ENCODE results near the gene ZSWIM6.
A peak's percentile ranks its signal among the peaks of the same experiment; 100 is the strongest.

Gene ZSWIM6

DNA sequence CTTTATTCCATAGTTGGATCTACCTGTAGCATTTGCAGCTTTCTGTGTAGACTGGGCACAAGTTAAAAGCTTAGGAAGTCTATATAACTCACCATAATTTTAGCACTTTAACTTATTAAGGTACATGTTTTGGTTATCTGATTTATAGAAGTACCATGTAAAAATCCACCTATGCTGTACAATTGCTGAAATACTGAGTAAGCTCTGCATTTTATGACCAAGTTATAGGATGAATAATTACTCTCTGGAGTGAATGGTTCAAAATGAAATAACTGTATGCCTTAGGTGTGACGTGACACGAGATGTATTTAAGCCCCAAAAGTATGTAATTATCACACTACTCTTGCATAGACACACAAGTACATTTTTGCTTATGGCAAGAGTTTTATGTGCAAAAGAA lies 22.1 kb downstream of the ZSWIM6 start:
- H3K27ac ChIP-seq = no peak overlapping the region
- no peak overlapping the region for H3K4me2 ChIP-seq
- no peaks in the 10 kb centered on the region for H3K27me3 ChIP-seq
- no peak overlapping the region for H3K4me3 ChIP-seq
- H4K20me1 ChIP-seq = peaks cover 75% of the 10 kb centered on the region
- H3K9me3 ChIP-seq = peaks cover 16% of the 10 kb centered on the region
- H3K4me1 ChIP-seq = peaks cover 10% of the 10 kb centered on the region; the same call in 1 of the 2 replicates
- H3K9ac ChIP-seq = no peak overlapping the region
- H3K36me3 ChIP-seq = peaks cover 13% of the 10 kb centered on the region
- no peak for TF ChIP-seq Cebpa-rat (IDR thresholded peaks at IDR 0.05)

DNA sequence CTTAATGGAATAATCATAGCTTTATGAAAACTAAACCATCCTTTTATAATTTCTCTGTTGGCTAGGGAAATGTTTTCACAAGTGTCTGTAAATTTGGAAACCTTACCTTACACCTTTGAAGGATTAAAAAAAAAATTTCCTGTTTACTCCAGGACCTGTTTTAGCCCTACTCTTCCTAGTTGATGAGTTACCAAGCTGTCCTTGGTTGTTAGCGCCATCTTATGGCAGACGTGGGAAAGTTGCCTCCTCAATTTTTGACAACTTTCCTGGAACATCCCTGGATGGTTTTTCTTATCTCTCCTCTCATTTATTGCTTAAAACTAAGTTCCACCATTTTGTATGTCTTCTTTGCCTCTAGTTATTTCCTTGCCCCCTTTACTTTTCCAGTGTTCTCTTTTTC lies 25.7 kb downstream of the ZSWIM6 start:
- peaks cover 42% of the 10 kb centered on the region for H3K36me3 ChIP-seq
- H3K27ac ChIP-seq = no peak overlapping the region
- H3K4me2 ChIP-seq = no peak overlapping the region
- H3K9ac ChIP-seq = no peak overlapping the region
- H3K27me3 ChIP-seq = no peaks in the 10 kb centered on the region
- H3K4me1 ChIP-seq = peaks cover 8% of the 10 kb centered on the region; the same call in 1 of the 2 replicates
- H3K4me3 ChIP-seq = no peak overlapping the region
- no peak for TF ChIP-seq Cebpa-rat (IDR thresholded peaks at IDR 0.05)
- H4K20me1 ChIP-seq = peaks cover 73% of the 10 kb centered on the region
- peaks cover 16% of the 10 kb centered on the region for H3K9me3 ChIP-seq

DNA sequence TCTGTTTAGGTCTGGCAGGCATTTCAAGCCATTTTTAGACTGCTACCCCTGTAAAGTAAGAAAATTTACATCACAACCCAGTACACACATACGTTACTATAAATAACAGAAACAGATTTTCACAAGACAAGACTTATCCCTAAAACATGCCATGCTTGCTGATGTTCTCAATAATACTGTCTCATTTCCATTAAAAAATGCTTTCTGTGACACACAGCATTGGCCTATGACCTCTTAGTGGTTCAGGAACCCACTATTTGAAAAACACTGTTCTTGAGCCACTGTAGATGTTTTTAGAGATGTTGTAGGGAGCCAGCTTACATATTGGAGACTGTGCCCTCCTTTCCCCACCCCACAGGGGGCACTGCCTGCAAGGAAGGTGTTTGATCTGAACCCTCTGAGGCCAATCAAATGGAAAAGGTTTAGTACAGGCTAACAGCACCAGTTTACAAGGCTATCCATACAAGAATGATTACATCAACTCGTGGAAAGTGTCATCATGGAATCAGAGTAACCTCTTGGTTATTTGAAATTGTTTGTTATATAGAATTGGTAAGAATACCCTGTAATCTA lies 30.8 kb downstream of the ZSWIM6 start:
- Histone ChIP-seq H3K4me2 (no peak overlapping the region), H3K9ac (no peak overlapping the region), H3K4me3 (no peak overlapping the region), H3K27ac (no peak overlapping the region), H4K20me1 (peaks cover 74% of the 10 kb centered on the region), H3K27me3 (no peaks in the 10 kb centered on the region), H3K9me3 (peaks cover under 1% of the 10 kb centered on the region; the same call in 1 of the 2 replicates), H3K4me1 (peaks cover 25% of the 10 kb centered on the region), H3K36me3 (peaks cover 44% of the 10 kb centered on the region)
- TF ChIP-seq Cebpa-rat (IDR thresholded peaks at IDR 0.05) = no peak

DNA sequence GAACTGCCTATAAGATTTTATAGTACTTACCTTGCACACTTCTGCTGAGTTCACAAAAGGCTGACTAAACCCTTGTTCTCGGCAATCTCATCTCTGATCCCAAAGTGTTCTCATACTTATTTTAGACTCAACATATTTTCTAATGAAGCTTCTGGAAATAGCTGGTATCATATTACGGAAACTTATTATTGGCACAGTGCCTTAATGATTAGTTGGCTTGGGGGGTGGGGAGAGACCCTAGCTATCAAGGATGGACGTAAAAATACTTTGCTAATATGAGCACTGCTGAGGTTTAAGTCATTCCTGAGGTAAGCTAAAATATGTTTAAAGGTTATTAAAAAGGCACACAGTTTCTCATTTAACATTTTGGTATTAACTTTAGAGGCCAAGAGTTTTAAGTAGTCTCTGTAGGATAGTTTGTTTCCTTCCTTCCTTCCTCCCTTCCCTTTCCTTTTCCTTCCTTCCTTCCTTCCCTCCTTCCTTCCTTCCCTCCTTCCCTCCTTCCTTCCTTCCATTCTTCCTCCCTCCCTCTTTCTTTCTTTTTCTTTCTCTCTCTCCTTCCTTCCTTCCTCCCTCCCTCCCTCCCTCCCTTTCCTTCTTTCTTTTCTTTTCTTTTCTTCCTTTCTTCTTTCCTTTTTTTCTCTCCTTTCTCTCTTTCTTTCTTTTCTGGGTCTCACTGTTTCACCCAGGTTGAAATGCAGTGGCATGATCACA lies 31.5 kb downstream of the ZSWIM6 start:
- H3K4me1 ChIP-seq = peaks cover 25% of the 10 kb centered on the region
- H3K36me3 ChIP-seq = peaks cover 44% of the 10 kb centered on the region
- no peak overlapping the region for H3K27ac ChIP-seq
- H3K27me3 ChIP-seq = no peaks in the 10 kb centered on the region
- no peak overlapping the region for H3K9ac ChIP-seq
- peaks cover 68% of the 10 kb centered on the region for H4K20me1 ChIP-seq
- H3K9me3 ChIP-seq = no peaks in the 10 kb centered on the region
- no peak for TF ChIP-seq Cebpa-rat (IDR thresholded peaks at IDR 0.05)
- H3K4me2 ChIP-seq = no peak overlapping the region
- H3K4me3 ChIP-seq = no peak overlapping the region

DNA sequence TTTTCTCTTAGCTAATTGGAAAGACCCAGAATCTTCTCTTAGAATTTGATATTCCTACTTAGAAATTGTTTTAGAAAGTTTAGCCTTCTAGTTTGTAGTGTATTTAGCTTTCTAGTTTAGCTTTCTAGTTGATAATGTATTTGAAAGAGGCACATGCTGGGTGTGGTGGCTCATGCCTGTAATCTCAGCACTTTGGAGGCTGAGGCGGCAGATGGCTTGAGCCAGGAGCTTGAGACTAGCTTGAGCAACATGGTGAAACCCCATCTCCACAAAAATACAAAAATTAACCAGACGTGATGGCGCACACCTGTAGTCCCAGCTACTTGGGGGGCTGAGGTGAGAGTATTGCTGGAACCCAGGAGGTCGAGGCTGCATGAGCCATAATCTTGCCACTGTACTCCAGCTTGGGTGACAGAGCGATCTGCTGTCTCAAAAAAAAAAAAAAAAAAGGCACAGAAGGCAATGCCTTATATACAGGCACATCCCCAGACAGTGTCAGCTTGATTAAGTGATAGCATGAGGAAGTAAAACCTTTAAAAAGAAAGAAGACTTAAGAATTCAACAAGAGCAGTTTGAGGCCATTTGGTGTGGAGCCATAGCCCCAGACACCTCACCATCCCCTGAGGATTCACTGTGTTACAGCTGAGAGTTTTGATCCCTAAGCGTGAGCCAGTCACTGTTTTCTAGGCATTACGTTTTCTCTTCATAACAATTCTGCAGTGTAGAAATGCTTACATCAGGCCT lies 34.6 kb downstream of the ZSWIM6 start:
- TF ChIP-seq Cebpa-rat (IDR thresholded peaks at IDR 0.05) = no peak
- Histone ChIP-seq H3K9me3 (no peaks in the 10 kb centered on the region), H3K27ac (no peak overlapping the region), H3K4me2 (peak overlapping the region; percentile 30), H3K4me1 (peaks cover 25% of the 10 kb centered on the region), H3K36me3 (peaks cover 18% of the 10 kb centered on the region), H3K9ac (no peak overlapping the region), H3K27me3 (no peaks in the 10 kb centered on the region), H4K20me1 (peaks cover 42% of the 10 kb centered on the region), H3K4me3 (no peak overlapping the region)

DNA sequence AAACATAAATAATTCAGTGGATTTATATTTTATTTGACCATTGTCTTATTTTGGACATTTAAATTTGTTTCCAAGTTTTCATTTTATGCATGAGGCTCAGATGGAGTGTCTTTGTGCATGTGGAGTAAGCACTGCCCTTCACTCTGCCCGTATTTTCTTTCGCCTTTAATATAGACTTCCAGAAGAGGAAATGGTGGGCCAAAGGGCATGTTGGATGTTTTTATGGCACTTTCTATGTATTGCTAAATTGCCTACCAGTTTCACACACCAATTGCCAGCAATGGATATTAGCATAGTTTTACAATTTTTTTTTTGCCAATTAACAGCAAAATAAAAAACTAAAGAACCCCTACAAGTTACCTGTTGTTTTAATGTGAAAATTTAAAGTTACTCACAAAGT lies 38.4 kb downstream of the ZSWIM6 start:
- no peak overlapping the region for H3K27ac ChIP-seq
- no peak overlapping the region for H3K4me3 ChIP-seq
- peaks cover 26% of the 10 kb centered on the region for H4K20me1 ChIP-seq
- peaks cover 20% of the 10 kb centered on the region; the same call in 1 of the 2 replicates for H3K36me3 ChIP-seq
- no peak overlapping the region for H3K4me2 ChIP-seq
- no peak for TF ChIP-seq Cebpa-rat (IDR thresholded peaks at IDR 0.05)
- peaks cover 18% of the 10 kb centered on the region for H3K9me3 ChIP-seq
- H3K4me1 ChIP-seq = peaks cover 14% of the 10 kb centered on the region
- no peaks in the 10 kb centered on the region for H3K27me3 ChIP-seq
- no peak overlapping the region for H3K9ac ChIP-seq

DNA sequence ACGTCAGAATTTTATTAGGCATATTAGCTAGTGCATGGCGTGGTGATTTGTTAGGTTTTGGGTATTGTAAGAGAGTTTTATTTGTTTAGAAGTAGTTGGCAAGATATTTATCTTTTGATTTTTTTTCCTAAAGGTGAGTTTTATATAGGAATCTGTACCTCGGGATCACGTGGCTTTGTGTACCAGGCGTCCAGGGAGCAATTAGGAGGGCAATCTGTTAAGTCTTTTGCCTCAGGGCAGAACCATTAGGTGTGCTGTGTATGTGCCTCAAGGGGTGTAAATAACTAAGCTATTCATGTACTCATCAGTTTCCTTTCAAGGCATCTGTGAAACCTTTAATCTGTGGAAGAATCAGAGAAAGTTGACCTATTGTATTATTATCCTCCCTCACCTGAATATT lies 39.4 kb downstream of the ZSWIM6 start:
- Histone ChIP-seq H3K4me1 (peaks cover 9% of the 10 kb centered on the region), H3K4me3 (no peak overlapping the region), H3K27ac (no peak overlapping the region), H3K9me3 (peaks cover 18% of the 10 kb centered on the region), H3K27me3 (no peaks in the 10 kb centered on the region), H3K4me2 (no peak overlapping the region), H3K36me3 (peaks cover 20% of the 10 kb centered on the region; the same call in 1 of the 2 replicates), H4K20me1 (peaks cover 16% of the 10 kb centered on the region), H3K9ac (no peak overlapping the region)
- no peak for TF ChIP-seq Cebpa-rat (IDR thresholded peaks at IDR 0.05)

DNA sequence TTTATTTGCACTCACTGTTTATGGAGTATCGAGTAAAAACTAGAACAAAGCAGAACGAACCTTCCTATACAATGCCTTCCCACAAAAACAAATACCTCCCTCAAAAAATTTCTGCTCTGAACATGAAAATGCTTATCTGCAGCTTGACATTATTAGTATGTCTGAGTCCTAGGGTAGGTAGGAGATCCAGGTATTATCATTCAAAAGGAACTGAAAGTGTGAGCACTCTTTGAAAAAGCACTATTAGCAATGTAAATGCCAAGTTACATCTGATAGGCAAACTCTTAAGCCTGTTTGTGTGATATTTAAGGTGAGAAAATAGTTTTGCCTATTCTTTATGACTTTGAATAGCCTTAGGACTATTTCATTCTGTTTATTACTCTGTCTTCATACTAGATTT lies 47.6 kb downstream of the ZSWIM6 start:
- H3K4me1 ChIP-seq = no peaks in the 10 kb centered on the region
- H3K36me3 ChIP-seq = peaks cover 15% of the 10 kb centered on the region; the same call in 1 of the 2 replicates
- H3K27me3 ChIP-seq = no peaks in the 10 kb centered on the region
- no peak for TF ChIP-seq Cebpa-rat (IDR thresholded peaks at IDR 0.05)
- H3K4me3 ChIP-seq = no peak overlapping the region
- H3K4me2 ChIP-seq = no peak overlapping the region
- peaks cover 4% of the 10 kb centered on the region; the same call in 1 of the 2 replicates for H3K9me3 ChIP-seq
- no peak overlapping the region for H3K27ac ChIP-seq
- no peak overlapping the region for H3K9ac ChIP-seq
- peaks cover 36% of the 10 kb centered on the region for H4K20me1 ChIP-seq

DNA sequence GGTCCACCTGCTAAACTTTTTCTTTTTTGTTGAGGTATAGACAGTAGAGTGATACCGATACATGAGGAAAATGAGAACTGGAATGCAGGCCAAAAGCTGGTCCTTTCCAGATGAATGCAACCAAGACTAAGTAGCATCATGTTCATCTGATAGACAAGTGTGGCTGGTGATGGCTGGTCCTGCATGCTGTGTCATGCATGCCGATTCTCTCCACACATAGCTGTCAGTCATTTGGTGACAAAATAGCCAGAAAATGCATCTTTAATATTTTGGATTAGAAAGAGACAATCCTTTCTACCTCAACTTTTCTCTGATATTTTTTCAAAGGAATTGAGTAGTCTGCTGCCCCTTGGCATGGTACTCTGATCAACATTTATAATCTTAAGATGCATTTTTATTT lies 49.9 kb downstream of the ZSWIM6 start:
- H4K20me1 ChIP-seq = peaks cover 59% of the 10 kb centered on the region
- no peak overlapping the region for H3K27ac ChIP-seq
- H3K9me3 ChIP-seq = no peaks in the 10 kb centered on the region
- peaks cover 10% of the 10 kb centered on the region; the same call in 1 of the 2 replicates for H3K36me3 ChIP-seq
- no peak overlapping the region for H3K4me2 ChIP-seq
- no peak overlapping the region for H3K9ac ChIP-seq
- TF ChIP-seq Cebpa-rat (IDR thresholded peaks at IDR 0.05) = no peak
- no peaks in the 10 kb centered on the region for H3K27me3 ChIP-seq
- no peaks in the 10 kb centered on the region for H3K4me1 ChIP-seq
- no peak overlapping the region for H3K4me3 ChIP-seq

DNA sequence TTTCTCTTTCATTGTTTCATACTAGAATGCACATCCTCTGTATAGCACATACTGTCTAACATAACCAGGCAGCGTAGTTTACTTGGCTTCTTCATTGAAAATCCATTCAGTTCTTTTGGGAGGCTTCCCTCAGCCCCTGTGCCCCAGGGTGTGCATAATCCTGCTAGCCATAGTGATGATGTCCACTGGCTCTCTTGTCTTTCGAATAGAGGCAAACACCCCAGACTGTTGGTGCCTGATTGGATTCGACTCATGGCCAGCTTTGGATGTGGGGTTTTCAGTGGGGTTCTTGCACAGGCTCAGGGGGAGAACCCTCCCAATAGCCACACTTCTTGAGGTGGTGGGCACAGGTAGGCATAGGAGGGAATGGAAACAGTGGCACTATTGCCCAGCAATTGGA lies 53.6 kb downstream of the ZSWIM6 start:
- H4K20me1 ChIP-seq = peaks cover 83% of the 10 kb centered on the region
- H3K36me3 ChIP-seq = peaks cover 3% of the 10 kb centered on the region
- no peak overlapping the region for H3K27ac ChIP-seq
- H3K4me3 ChIP-seq = no peak overlapping the region
- no peaks in the 10 kb centered on the region for H3K4me1 ChIP-seq
- 0 out of 2 replicates have a peak, but pooled peaks cover 2% of the 10 kb centered on the region for H3K9me3 ChIP-seq
- H3K4me2 ChIP-seq = no peak overlapping the region
- TF ChIP-seq Cebpa-rat (IDR thresholded peaks at IDR 0.05) = no peak
- H3K9ac ChIP-seq = no peak overlapping the region
- no peaks in the 10 kb centered on the region for H3K27me3 ChIP-seq
